ENCODE data around the gene ANO9.
"Not testable (repeated sequence)": the region's sequence is repeated elsewhere in the genome, so short reads cannot be mapped to it uniquely, and the experiment has no call there.

Gene ANO9

DNA sequence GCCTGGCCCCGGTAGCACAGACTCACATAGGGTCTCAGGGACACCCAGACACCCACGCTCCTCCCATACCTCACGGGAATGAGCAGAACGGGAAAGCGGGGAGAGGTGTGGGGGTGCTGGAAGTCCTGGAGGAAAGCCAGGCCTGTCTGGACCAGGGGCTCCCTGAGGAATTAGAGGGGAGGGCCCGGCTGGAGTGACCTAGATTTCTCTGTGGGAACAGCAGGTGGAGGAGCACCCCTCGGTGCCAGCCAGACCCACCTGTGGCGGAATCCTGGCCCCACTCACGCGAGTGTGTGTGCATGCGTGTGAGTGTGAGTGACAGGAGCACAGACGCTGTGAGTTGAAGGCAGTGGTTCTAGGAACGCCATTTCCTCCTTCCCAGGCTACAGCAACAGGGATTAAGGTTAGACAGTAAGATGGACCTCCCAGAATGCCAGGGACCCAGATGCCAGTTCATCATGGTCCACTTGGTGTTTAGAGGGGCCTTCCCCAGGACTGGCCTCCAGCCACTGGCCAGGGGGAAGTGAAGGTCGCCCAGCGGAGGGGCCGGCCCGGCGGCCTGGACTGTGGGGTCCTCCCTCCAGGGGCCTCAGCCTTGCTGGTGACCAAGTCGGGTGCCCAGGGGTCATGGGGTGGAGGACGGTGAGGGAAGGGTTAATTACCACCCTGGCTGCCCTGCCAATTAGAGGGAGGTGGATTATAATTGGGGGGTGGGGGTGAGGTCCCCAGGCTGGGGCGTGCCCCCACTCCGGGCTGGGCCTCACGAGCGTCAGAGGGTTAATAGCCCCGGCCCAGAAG, 46.8 kb downstream of the ANO9 start:
- Mint-ChIP-seq H3K27me3 (peaks cover 10% of the 10 kb centered on the region), H3K36me3 (no peaks in the 10 kb centered on the region), H3K9me3 (no peaks in the 10 kb centered on the region), H3K4me1 (peaks cover 5% of the 10 kb centered on the region), H3K27ac (no peak overlapping the region), H3K4me3 (peak overlapping the region; percentile 35)
- ATAC-seq (ENCODE audit: low read depth) (no peak), DNase-seq (ENCODE audit: low spot score in 2 of 2) (no peak)

DNA sequence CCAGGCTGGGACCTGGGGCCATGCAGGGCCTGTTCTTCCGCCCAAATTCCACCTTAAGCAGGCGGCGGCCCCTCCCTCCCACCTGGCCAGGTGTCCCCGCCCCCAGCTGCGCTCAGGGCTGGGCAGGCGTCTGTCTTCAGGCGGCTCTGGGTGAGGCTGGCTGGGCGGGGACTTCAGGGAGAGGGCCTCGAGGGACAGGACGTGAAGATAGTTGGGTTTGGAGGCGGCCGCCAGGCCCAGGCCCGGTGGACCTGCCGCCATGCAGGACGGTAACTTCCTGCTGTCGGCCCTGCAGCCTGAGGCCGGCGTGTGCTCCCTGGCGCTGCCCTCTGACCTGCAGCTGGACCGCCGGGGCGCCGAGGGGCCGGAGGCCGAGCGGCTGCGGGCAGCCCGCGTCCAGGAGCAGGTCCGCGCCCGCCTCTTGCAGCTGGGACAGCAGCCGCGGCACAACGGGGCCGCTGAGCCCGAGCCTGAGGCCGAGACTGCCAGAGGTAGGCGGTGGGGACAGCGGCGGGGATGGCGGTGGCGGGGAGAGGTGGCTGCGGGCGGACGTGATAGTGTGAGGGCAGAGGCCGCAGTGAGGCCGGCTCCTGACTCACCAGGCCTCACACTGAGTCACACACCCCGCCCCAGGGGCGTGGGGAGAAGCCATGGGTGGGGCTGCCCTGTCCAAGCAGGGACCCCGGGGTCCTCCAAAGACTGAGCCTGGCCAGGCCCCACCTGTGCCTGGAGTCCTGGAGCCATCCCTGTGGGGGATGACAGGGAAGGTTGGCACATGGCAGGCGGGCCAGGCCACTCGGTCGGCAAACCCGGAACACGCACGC, 47.6 kb downstream of the ANO9 start, which contains the start of gene PKP3:
Gene PKP3, plus strand, starts transcription at position 176 of the 824 bp plus-strand sequence. Its CDS starts 84 bp downstream, at position 260.
- no peaks in the 10 kb centered on the region for H3K9me3 Mint-ChIP-seq
- peaks cover 3% of the 10 kb centered on the region for H3K4me1 Mint-ChIP-seq
- H3K36me3 Mint-ChIP-seq, result no peaks in the 10 kb centered on the region
- peak within 1 kb of the TSS; percentile 35 for H3K4me3 Mint-ChIP-seq
- no peak within 1 kb of the TSS for H3K27ac Mint-ChIP-seq
- ATAC-seq (ENCODE audit: low read depth) (no peak), DNase-seq (ENCODE audit: low spot score in 2 of 2) (no peak)
- peaks cover 5% of the 10 kb centered on the region for H3K27me3 Mint-ChIP-seq

DNA sequence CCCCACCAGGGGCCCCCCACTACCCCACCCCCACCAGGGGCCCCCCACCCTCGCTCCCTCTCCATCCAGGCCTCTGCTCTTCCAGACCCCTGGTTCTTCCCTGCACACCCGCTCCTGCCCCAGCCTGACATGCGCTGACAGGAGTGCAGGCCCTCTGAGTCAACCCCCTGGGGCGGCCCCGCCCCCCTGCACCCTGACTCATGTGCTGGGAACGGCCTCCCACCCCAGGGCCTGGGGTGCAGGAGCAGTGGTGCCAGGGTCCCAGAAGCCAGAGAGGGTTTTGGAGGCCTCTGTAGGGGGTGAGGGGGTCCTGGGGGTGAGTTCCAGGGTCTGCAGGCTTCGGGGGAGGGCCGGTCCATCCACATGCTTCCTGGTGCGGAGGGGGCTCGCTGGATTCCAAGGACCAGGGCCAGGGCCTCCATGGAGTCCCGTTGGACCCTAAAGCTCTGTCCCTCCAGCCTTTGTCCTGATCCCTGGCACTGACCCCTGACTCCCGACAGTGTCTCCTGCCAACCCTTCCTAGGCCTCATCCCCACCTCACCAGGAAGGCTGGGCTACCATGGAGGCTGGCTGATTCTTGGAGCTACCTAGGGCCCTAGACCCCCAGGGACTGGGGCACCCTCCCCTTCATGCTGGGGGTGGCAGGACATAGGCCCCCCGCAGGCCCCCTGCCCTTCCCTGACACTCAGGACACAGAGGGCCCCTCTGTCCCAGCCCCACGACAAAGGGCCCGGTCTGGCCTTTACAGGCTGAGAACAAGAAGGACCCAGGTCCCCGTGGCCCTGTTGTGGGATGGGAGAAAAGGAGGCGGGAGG, 48.4 kb downstream of the ANO9 start:
- peaks cover 2% of the 10 kb centered on the region for H3K27me3 Mint-ChIP-seq
- no peaks in the 10 kb centered on the region for H3K36me3 Mint-ChIP-seq
- DNase-seq (ENCODE audit: low spot score in 2 of 2), result no peak
- no peak overlapping the region for H3K27ac Mint-ChIP-seq
- H3K4me1 Mint-ChIP-seq, result no peaks in the 10 kb centered on the region
- H3K9me3 Mint-ChIP-seq, result no peaks in the 10 kb centered on the region
- no peak for ATAC-seq (ENCODE audit: low read depth)
- H3K4me3 Mint-ChIP-seq, result no peak overlapping the region

DNA sequence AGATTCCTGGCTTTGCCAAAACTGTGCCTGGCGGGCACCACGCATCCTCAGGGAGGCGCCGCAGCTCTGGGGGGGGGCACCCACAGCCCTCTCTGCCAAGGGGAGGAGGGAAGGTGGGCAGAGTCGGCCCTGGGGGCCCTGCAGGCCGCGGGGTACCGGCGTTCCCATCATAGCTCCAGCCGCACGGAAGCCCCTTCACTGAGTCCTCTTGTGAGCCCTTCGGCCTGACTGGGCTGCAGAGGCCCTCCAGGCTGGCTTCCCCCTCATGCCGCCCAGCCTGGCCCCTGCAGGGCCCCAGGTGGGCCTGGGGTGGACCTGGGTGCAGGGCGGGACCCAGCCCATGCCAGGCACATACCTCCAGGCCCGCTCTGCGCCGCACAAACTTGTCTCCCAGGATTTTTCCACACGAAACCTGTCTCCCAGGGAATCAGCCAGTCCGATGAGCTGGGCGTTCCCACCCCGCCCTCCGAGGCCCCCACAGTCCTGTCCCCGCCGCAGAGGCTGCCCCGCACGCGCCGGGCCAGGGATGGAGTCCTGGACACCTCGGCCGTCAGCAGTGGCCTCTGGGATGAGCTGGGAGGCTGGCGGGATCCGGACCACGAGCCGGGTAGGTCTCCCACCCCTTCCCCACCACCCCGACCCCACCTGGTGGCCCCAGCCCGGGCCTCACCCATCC, 49.6 kb downstream of the ANO9 start:
- Mint-ChIP-seq H3K4me1 (peaks cover under 1% of the 10 kb centered on the region), H3K27me3 (peaks cover 2% of the 10 kb centered on the region), H3K36me3 (no peaks in the 10 kb centered on the region), H3K4me3 (no peak overlapping the region), H3K27ac (no peak overlapping the region), H3K9me3 (no peaks in the 10 kb centered on the region)
- no peak for DNase-seq (ENCODE audit: low spot score in 2 of 2)
- no peak for ATAC-seq (ENCODE audit: low read depth)

DNA sequence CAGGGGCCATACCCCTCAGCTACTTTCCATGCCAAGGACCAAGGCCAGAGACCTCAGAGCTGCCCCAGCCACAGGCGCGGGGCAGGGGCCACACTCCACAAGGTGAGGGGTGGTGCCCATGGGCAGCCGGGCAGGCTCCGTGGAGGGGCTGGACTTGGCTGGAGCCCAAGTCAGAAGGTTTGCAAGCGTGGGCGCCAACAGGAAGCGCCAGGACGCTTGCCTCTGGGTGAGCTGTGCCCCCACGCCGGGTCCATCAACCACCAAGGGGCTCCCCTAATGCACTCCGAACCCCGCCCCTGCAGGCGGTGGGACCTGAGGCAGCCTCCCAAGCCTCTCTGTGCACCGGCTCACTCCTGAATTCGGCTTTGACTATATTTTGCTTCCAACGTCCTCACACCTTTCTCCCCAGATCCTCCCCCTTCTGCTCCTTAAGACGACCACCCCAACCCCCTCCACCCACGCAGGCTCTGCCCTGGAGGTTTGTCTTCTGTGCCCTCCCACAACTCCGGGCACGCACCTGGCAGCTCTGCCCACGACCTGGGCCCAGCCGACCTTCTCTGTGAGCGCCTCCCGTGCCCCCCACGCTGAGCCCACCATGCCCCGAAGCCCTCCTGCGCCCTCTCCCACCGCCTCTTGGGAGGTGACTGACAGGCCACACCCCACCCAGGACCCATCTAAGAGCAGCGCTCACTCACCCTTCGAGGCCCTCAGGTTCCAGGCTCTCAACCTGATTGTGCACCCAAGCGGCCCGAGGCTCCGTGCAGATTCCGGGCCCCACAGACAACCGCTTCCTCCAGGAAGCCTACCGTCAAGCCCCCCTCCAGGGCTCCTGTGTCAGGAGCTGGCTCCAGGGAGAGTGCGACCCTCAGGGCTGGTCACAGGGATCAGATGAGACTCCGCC, 50.4 kb downstream of the ANO9 start:
- Mint-ChIP-seq H3K4me3 (no peak overlapping the region), H3K4me1 (peaks cover 3% of the 10 kb centered on the region), H3K36me3 (no peaks in the 10 kb centered on the region), H3K9me3 (no peaks in the 10 kb centered on the region), H3K27me3 (peaks cover 2% of the 10 kb centered on the region), H3K27ac (no peak overlapping the region)
- DNase-seq (ENCODE audit: low spot score in 2 of 2) (no peak), ATAC-seq (ENCODE audit: low read depth) (no peak)

DNA sequence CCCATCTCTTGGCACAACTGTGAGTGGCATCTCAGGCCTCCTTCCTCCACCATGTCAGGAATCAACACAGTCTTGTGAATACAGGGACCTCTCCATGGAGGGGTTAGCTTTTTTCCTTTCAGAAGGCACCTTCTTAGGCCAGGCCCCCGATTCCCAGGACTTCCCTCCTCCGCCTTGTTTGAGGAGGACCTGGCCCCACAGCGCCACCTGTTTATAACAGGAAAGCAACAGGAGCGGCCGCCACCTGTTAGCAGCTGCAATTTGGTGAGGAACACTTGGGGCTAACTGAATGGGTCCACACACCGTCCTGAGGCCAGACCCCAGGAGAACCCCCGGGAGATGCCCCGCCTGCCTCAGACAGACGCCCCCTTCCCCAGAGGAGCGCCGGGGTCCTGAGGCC, 51.6 kb downstream of the ANO9 start:
- peaks cover 3% of the 10 kb centered on the region for H3K4me1 Mint-ChIP-seq
- H3K27ac Mint-ChIP-seq, result no peak overlapping the region
- DNase-seq (ENCODE audit: low spot score in 2 of 2) (no peak), ATAC-seq (ENCODE audit: low read depth) (no peak)
- no peaks in the 10 kb centered on the region for H3K9me3 Mint-ChIP-seq
- H3K4me3 Mint-ChIP-seq, result no peak overlapping the region
- peaks cover 2% of the 10 kb centered on the region for H3K27me3 Mint-ChIP-seq
- no peaks in the 10 kb centered on the region for H3K36me3 Mint-ChIP-seq

DNA sequence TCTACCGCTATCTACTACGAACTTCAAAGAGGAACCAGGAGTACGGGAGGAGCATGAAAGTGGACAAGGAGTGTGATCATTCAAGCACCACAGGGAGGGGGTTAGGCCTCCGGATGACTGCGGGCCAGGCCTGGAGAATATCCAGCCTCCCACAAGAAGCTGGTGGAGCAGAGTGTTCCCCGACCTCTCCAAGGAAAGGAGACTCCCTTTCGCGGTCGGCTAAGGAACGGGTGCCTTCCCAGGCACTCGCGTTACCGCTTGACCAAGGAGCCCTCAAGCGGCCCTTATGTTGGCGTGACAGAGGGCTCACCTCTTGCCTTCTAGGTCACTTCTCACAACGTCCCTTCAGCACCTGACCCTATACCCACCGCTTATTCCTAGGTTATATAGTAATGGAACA, 52.4 kb downstream of the ANO9 start:
- H3K27me3 Mint-ChIP-seq; H3K27ac Mint-ChIP-seq; H3K36me3 Mint-ChIP-seq; DNase-seq (ENCODE audit: low spot score in 2 of 2); H3K4me1 Mint-ChIP-seq; ATAC-seq (ENCODE audit: low read depth); H3K9me3 Mint-ChIP-seq; H3K4me3 Mint-ChIP-seq: not testable (repeated sequence)

DNA sequence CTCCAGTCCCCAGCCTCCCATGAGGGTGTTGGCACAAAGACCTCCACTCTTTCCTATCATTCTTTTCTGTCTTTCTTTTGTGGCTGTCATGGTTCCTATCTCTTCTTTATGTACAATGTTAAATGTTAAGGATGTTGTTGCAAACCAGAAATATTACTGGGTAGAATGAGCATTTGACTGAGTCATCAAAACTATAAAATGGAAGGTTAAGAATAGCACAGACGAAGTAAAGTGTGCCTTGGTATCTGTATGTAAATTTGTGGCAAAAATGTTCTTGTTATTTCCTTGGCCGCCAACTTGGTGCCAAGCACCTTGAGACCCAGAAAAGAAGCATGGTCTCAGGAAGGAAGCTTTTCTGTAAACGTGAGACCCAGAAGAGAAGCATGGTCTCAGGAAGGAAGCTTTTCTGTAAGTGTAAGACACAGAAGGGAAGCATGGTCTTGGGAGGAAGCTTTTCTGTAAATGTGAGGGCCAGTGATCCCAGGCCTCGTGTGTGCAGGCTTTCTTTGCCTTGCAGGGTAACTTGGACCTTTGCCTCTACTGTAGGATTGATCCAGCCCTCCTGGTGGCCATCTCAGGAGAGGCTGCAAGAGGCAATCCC, 54.5 kb downstream of the ANO9 start:
- no peak for ATAC-seq (ENCODE audit: low read depth)
- Mint-ChIP-seq H3K27ac (no peak overlapping the region), H3K4me3 (no peak overlapping the region), H3K36me3 (no peaks in the 10 kb centered on the region), H3K27me3 (peaks cover 3% of the 10 kb centered on the region), H3K4me1 (peaks cover 3% of the 10 kb centered on the region), H3K9me3 (no peaks in the 10 kb centered on the region)
- no peak for DNase-seq (ENCODE audit: low spot score in 2 of 2)

DNA sequence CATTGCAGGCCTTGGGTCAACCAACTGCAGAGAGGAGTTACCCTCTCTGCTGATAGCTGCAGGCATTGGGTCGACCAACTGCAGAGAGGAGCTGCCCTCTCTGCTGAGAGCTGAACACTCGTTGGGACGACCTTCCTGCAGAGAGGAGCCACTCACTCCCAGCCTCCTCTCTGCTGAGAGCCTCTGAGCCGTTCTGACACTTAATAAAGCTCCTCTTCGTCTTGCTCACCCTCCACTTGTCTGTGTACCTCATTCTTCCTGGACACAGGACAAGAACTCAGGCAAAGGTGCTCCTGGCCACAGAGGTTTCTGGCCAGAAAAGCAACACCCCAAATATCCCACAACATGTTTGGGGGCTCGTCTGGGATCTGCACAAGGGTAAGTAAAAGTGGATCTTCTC, 55.3 kb downstream of the ANO9 start:
- DNase-seq (ENCODE audit: low spot score in 2 of 2), result no peak
- Mint-ChIP-seq H3K36me3 (no peaks in the 10 kb centered on the region), H3K9me3 (no peaks in the 10 kb centered on the region), H3K4me3 (no peak overlapping the region), H3K27me3 (peaks cover 6% of the 10 kb centered on the region), H3K27ac (no peak overlapping the region), H3K4me1 (peaks cover 6% of the 10 kb centered on the region)
- no peak for ATAC-seq (ENCODE audit: low read depth)

DNA sequence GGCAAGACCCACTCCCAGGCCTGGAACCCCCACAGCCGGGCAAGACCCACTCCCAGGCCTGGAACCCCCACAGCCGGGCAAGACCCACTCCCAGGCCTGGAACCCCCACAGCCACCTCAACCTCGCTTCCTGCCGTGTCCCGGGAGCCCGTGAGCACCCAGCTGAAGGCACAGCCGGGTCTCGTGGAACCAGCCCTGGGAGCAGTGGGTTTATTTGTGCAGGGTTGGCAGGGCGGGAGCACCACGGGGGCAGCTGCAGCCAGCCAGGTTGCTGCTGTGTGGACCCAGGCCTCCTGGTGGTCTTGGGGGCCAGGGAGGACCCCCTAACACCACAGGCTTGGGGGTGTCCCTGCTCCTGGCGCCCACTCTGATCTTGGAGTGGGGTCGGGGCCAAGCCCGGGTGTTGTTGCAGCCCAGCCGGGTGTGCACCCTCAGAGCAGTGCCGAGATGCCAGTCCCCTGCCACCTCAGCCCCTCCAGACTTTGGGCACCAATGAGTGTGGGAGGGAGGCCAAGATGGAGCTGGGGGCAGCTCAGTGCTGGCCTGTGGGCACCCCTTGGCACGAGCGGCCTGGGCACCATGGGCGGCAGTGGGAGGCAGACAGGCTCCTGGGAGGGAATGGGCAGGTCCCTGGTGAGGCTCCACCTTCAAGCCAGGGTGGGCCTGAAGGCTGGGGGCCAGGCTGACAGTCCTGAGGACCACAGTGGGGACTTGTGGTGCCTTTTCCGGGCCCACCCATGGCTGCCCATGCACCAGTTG, 56.0 kb downstream of the ANO9 start:
- no peaks in the 10 kb centered on the region for H3K9me3 Mint-ChIP-seq
- no peaks in the 10 kb centered on the region for H3K36me3 Mint-ChIP-seq
- H3K4me1 Mint-ChIP-seq, result peaks cover 6% of the 10 kb centered on the region
- DNase-seq (ENCODE audit: low spot score in 2 of 2) (no peak), ATAC-seq (ENCODE audit: low read depth) (no peak)
- H3K27me3 Mint-ChIP-seq, result peaks cover 6% of the 10 kb centered on the region
- H3K4me3 Mint-ChIP-seq, result no peak overlapping the region
- H3K27ac Mint-ChIP-seq, result no peak overlapping the region

DNA sequence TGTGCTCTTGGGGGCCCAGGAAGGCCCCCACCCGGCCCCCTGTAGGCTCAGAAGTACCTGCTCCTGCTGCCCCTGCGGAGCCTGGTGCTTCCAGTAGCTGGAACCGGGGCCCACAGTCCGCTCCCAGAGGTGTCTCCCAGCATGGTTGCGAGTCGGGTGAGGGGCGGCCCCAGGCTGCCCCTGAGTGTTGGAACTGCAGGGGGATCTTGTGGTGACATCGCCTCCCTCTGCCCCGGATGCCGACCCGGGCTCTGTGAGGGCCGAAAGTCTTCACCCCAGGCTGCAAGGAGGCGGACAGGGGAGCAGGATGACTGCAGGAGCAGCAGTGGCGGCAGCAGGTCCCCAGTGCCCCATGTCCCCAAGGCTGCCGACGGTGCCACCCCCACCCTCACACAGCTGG, 57.3 kb downstream of the ANO9 start:
- Mint-ChIP-seq H3K27ac (no peak overlapping the region), H3K27me3 (peaks cover 6% of the 10 kb centered on the region), H3K9me3 (no peaks in the 10 kb centered on the region), H3K4me1 (peaks cover 6% of the 10 kb centered on the region), H3K36me3 (no peaks in the 10 kb centered on the region), H3K4me3 (no peak overlapping the region)
- no peak for DNase-seq (ENCODE audit: low spot score in 2 of 2)
- no peak for ATAC-seq (ENCODE audit: low read depth)

DNA sequence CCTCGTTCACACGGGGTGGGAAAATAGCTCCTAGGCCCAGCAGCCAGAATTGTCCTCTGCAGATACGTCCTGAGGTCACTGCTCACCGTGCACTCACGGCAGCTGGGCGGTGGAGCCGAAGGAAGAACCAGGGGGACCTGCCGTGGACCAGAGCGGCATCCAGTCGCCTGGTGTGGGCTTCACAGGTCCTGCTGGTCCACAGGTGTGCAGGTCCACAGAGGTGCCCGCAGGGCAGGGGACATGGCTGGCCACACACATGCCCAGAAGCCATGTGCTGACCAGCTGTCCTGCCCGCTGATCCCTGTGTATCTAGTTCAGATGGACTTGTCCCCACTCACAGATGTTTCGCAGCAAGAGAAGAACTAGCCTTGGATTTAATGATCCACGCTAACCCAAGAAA, 58.4 kb downstream of the ANO9 start:
- no peak overlapping the region for H3K27ac Mint-ChIP-seq
- H3K27me3 Mint-ChIP-seq, result peaks cover 11% of the 10 kb centered on the region
- no peaks in the 10 kb centered on the region for H3K36me3 Mint-ChIP-seq
- peaks cover 6% of the 10 kb centered on the region for H3K4me1 Mint-ChIP-seq
- ATAC-seq (ENCODE audit: low read depth) (no peak), DNase-seq (ENCODE audit: low spot score in 2 of 2) (no peak)
- no peaks in the 10 kb centered on the region for H3K9me3 Mint-ChIP-seq
- no peak overlapping the region for H3K4me3 Mint-ChIP-seq
